Epidermal melanocyte (primary cell): ENCODE measurements around the gene KL.

Experiments
- DNase-seq: peaks from one replicate; pipeline ENCODE4 v3.0.0; 2011; ENCODE audit warnings: low spot score; ENCODE audit not compliant: insufficient read length

KL gene

GRCh38 chr13:33110386-33110712, 94.1 kb downstream of the KL start:
- no peak for DNase-seq

DNA sequence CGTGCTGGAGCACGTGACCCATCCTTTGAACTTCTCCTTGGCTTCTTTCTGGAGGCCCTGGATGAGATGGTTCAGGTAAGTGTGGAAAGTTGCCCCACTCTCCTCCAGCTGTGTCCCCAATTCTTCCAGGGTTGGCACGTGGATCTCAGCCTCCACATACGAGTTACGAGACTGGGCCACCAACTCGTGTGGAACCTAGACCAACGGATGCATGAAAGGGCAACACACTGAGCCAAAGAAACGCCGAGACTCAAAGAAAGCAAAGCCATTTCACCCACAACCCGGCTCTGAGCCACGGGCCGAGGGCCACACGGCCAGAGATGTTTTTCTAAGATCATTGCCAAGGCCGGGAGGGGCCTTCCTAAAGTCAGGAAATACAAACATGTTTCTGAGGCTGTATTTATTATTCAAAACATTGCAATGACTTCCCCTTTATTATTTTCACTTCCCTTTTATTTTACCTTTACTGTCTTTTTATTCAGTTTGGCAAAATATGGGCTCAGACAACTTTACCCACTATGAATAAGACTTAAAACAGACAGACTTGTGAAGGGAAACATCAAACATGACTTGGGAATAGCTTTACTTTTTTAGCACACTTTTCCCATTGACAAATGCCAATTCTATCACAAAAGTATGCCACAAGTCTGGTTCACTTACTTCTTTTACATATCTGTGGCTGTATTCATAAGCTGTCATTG, 94.6 kb downstream of the KL start:
- DNase-seq = no peak

DNA sequence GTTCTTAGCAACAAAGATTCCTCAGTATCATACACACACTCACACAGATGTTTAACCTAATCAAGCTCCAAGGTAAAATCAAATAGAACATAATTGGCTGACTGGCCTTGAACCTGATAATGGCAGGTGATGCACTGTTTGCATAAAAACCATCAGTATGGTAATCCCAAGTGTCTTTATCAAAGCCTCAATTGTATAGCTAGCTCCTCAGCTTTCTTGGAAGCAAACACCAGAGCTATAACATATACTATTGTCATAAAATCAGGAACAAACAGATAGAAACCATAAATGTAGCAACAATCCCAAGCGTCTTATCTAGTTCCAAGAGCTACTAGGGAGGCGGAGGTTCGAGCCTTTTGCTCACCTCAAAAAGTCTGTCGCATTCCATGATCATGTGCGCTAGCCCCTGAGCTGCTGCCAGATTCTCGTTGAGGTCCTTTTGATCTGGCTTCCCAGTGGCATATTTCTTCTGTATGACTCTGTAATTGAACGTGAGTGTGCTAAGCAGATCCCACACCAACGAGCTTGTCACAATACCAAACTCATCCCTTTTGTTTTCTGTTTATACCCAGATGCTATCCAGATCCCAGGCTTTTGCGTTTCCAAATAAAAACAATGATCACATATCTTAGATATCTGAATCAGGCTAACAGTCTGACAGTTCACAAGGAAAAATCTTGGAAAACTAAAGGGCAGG, 95.3 kb downstream of the KL start:
- DNase-seq = no peak

- no peak for DNase-seq
Observed at GRCh38 chr13:33112766-33113165, 96.5 kb downstream of the KL start.

- DNase-seq = no peak
Observed at GRCh38 chr13:33114146-33114545, 97.9 kb downstream of the KL start.

GRCh38 chr13:33115274-33115673, 99.1 kb downstream of the KL start:
- no peak for DNase-seq
